Kidney (tissue), 14 donors: Measurements from ENCODE around the gene NOLC1. TPM values are rescaled to one million over a fixed set of nuclear protein-coding genes. Genes with fewer than 3 reads are reported as not detected.
A peak's percentile ranks its signal among the peaks of the same experiment; 100 is the strongest.

Experiments used
- DNase-seq, 5 donors: peaks; one replicate each; pipeline ENCODE4 v3.0.0-alpha.2; 2013 to 2020
- FAIRE-seq: peaks from 2 replicates; lab custom pipeline; 2012; peaks lifted over from hg19 to GRCh38; lab: Jason Lieb, UNC
- H3K27ac ChIP-seq, 2 donors: one replicate each; pipeline ENCODE4 v1.7.0; 2013; ENCODE audit warnings: low read depth in 2 of 2, low read length in 2 of 2, inconsistent platforms in 1 of 2
- H3K27me3 ChIP-seq: one replicate; pipeline ENCODE4 v1.7.1; 2013; ENCODE audit warnings: low read length, inconsistent platforms; ENCODE audit not compliant: control insufficient read depth, insufficient read depth
- H3K36me3 ChIP-seq, 3 donors: one replicate each; pipeline versions ENCODE4 v1.7.0 to v1.7.1; 2013; ENCODE audit warnings: low read length in 3 of 3, control low read depth in 1 of 3, inconsistent platforms in 1 of 3; ENCODE audit not compliant: insufficient read depth in 3 of 3, control insufficient read depth in 2 of 3
- H3K4me1 ChIP-seq, 3 donors: one replicate each; pipeline versions ENCODE4 v1.7.0 to v1.7.1; 2013; ENCODE audit warnings: low read length in 3 of 3, inconsistent platforms in 1 of 3, low read depth in 1 of 3; ENCODE audit not compliant: control insufficient read depth in 2 of 3, insufficient read depth in 2 of 3
- H3K4me3 ChIP-seq, 3 donors: one replicate each; pipeline versions ENCODE4 v1.7.0 to v1.8.1; 2013; ENCODE audit warnings: low read length in 3 of 3, control low read depth in 1 of 3, inconsistent platforms in 1 of 3
- H3K9ac ChIP-seq, 3 donors: one replicate each; pipeline versions ENCODE4 v1.7.0 to v1.7.1; 2013; ENCODE audit warnings: low read length in 3 of 3, control low read depth in 1 of 3, inconsistent platforms in 1 of 3
- H3K9me3 ChIP-seq, 3 donors: one replicate each; pipeline versions ENCODE4 v1.7.0 to v1.7.1; 2013; ENCODE audit warnings: low read length in 3 of 3, control low read depth in 1 of 3, inconsistent platforms in 1 of 3; ENCODE audit not compliant: control insufficient read depth in 2 of 3, insufficient read depth in 1 of 3
- intact Hi-C: fragments of 100-400 bp; cut with DNase I; formaldehyde crosslinking; loops from one replicate; pipeline ENCODE4 v1.11.1; 2022
- polyA plus RNA-seq: library from polyadenylated mRNA; stranded (reverse); fragments of 350-450 nt; fragmentation: Illumina TruSeq; extraction: RNeasy Lipid Tissue Mini Kit (QIAGEN cat#74804); gene quantifications from one replicate; pipeline ENCODE4 v1.2.3, GENCODE V29; 2014; ENCODE audit warnings: low read depth, low replicate concordance; ENCODE audit not compliant: insufficient read depth
- total RNA-seq: library from RNA; stranded (reverse); fragmentation: NEBNext Ultra II Directional; extraction: Animal tissue kit (Norgen Biotek cat#: 25700); gene quantifications from one replicate; pipeline ENCODE4 v1.2.1, GENCODE V29; 2021
- TF ChIP-seq, protein P1 (sequence below): IDR thresholded peaks from 3 replicates; pipeline ENCODE4 v1.5.1; 2012; ENCODE audit warnings: mild to moderate bottlenecking, moderate library complexity, borderline replicate concordance; ENCODE audit not compliant: insufficient read depth; ENCODE audit errors: extremely low read depth
- donor health status: control.
- donor health status: control.
- donor health status: control.
- donor health status: control.
- donor health status: control.
- donor health status: DM: yes; HTN: yes; CAD: no.
- donor health status: Normal renal cell carcinoma (clear cell type).

The NOLC1 gene
- total and polyA plus RNA-seq, 2 donors from 2014 or later = 20.1 to 50.4 TPM

DNA sequence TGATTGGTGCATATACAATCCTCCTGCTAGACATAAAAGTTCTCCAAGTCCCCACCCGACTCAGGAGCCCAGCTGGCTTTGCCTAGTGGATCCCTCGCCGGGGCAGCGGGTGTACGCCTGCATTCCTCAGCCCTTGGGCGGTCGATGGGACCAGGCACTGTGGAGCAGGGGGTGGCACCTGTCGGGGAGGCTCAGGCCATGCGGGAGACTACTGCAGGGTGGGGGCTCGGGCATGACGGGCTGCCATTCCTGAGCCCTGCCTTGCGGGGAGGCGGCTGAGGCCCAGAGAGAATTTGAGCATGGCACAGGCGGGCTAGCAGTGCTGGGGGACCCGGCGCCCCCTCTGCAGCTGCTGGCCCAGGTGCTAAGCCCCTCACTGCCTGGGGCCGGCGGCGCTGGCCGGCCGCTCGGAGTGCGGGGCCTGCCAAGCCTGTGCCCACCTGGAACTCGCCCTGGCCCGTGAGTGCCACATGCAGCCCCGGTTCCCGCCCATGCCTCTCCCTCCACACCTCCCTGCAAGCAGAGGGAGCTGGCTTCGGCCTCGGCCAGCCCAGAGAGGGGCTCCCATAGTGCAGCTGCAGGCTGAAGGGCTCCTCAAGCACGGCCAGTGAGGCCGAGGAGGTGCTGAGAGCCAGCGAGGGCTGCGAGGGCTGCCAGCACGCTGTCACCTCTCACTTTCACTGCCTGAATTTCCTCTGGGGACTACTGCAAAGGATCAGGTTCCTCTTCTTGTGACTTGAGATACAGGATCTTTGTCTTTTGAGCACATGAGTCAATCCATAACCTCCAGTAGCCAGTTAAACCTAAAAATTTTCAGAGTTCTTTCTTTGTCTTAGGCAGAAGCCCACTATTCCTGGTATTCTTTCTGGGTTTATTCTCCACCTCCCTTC, 48.8 kb downstream of the NOLC1 start:
- FAIRE-seq = no peak
- peak in 1 of 5 donors; percentile 69 for DNase-seq
- no peaks in the 10 kb centered on the region for H3K36me3 ChIP-seq
- H3K4me1 ChIP-seq = no peaks in the 10 kb centered on the region
- H3K27me3 ChIP-seq = no peaks in the 10 kb centered on the region
- peaks cover 0 to 10% (median 3%) of the 10 kb centered on the region in 3 donors for H3K9me3 ChIP-seq
- H3K9ac ChIP-seq = no peak overlapping the region
- TF ChIP-seq, protein P1, sequence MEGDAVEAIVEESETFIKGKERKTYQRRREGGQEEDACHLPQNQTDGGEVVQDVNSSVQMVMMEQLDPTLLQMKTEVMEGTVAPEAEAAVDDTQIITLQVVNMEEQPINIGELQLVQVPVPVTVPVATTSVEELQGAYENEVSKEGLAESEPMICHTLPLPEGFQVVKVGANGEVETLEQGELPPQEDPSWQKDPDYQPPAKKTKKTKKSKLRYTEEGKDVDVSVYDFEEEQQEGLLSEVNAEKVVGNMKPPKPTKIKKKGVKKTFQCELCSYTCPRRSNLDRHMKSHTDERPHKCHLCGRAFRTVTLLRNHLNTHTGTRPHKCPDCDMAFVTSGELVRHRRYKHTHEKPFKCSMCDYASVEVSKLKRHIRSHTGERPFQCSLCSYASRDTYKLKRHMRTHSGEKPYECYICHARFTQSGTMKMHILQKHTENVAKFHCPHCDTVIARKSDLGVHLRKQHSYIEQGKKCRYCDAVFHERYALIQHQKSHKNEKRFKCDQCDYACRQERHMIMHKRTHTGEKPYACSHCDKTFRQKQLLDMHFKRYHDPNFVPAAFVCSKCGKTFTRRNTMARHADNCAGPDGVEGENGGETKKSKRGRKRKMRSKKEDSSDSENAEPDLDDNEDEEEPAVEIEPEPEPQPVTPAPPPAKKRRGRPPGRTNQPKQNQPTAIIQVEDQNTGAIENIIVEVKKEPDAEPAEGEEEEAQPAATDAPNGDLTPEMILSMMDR = no peak
- H3K27ac ChIP-seq = no peak overlapping the region
- intact Hi-C loops = no loop called here
- no peak overlapping the region for H3K4me3 ChIP-seq

DNA sequence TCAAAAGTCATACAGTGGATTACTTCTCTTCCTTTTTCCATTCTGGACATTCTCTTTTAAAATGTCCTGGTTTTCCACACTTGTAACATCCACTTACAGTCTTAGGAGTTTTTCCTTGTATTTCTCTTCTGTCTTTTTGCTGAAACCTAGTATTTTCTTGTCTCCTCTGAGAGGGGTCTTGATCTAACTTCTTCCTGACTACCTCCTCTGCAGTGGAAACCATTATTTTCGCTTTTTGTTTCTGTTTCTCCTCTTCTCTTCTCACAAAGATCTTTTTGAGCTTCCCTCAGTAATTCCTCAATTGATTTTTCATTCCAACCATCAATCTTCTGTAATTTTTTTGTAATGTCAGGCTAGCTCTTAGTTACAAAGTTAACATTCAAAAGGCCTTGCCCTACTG, 50.2 kb downstream of the NOLC1 start:
- FAIRE-seq (no peak), DNase-seq (no peak)
- Histone ChIP-seq H3K9ac (no peak overlapping the region), H3K9me3 (peaks cover 0 to 10% (median 3%) of the 10 kb centered on the region in 3 donors), H3K27me3 (no peaks in the 10 kb centered on the region), H3K4me3 (no peak overlapping the region), H3K27ac (no peak overlapping the region), H3K36me3 (no peaks in the 10 kb centered on the region), H3K4me1 (no peaks in the 10 kb centered on the region)
- intact Hi-C loops = no loop called here
- TF ChIP-seq, protein P1 = no peak

DNA sequence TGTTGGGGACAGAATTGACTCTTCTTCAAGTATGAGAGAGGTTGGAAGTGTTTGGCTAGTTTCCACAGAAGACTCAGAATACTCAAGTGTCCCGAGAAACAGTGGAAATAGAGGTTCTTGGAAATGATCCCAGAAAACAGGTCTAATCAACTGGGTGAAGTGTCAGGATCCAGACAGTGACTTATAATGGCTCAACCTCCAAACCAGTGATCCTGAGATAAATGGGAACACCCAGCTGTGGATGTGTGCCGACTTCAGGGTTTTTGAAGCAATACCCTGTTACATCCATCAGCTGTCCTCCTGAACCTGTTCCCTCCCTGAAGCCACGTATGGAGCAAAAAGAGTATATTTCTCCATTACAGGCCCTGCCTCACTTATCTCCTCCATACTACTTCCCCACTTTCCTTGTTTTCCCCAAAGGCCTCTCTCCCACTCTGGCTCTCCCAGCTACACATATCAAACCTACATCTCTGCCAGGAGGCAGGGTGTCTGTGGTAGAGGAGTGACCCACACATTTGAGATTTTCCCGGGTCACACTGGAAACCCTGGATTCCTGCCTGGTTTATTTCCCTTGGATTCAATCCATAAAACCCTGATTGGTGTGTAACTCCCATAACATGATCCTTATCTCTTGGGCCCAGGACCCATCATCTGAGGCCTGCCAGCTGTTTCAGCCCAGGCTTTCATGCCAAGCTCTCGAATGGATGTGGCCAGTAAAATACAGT, 56.3 kb downstream of the NOLC1 start:
- Histone ChIP-seq H3K27ac (no peak overlapping the region), H3K36me3 (no peaks in the 10 kb centered on the region), H3K4me1 (peaks cover 0 to 3% (median 0%) of the 10 kb centered on the region in 3 donors), H3K9ac (no peak overlapping the region), H3K4me3 (no peak overlapping the region), H3K9me3 (peaks cover 0 to 10% (median 3%) of the 10 kb centered on the region in 3 donors), H3K27me3 (no peaks in the 10 kb centered on the region)
- DNase-seq (no peak), FAIRE-seq (no peak)
- TF ChIP-seq, protein P1 = no peak
- intact Hi-C loops = no loop called here
